Ovary (tissue), 9 donors: ENCODE results near the gene HOXA2. TPM values are rescaled to one million over a fixed set of nuclear protein-coding genes. Genes with fewer than 3 reads are reported as not detected.

ENCODE experiments used
- DNase-seq, 5 donors: peaks; one replicate each; pipeline ENCODE4 v3.0.0-alpha.2; 2019 to 2020
- H3K27ac ChIP-seq, 2 donors: fragments of 200-600 bp; one replicate each; pipeline versions ENCODE4 v1.5.1 to v1.8.0; 2019 to 2022
- H3K27me3 ChIP-seq: fragments of 200-600 bp; one replicate; pipeline ENCODE4 v1.8.0; 2022
- H3K36me3 ChIP-seq: fragments of 200-600 bp; sonication (generic); one replicate; pipeline ENCODE4 v1.5.1; 2019
- H3K4me1 ChIP-seq: one replicate; pipeline ENCODE4 v1.8.1; 2013; ENCODE audit warnings: mild to moderate bottlenecking, moderate library complexity; ENCODE audit not compliant: insufficient read depth
- H3K4me3 ChIP-seq: fragments of 200-600 bp; sonication (generic); one replicate; pipeline ENCODE4 v1.5.1; 2017
- H3K9me3 ChIP-seq, 2 donors: fragments of 200-600 bp in 1 of 2; sonication (generic) in 1 of 2; one replicate each; pipeline versions ENCODE4 v1.5.1 to v1.8.1; 2013 to 2019; ENCODE audit warnings: mild to moderate bottlenecking in 1 of 2, moderate library complexity in 1 of 2
- CTCF ChIP-seq, 3 donors: fragments of 450-650 bp in 2 of 3; fragments of 200-600 bp in 1 of 3; IDR thresholded peaks; one replicate each; pipeline versions ENCODE4 v1.5.1 to v1.8.0; 2016 to 2022; ENCODE audit warnings: antibody characterized with exemption in 3 of 3, mild to moderate bottlenecking in 1 of 3
- EP300 ChIP-seq: sonication (generic); formaldehyde crosslinking; IDR thresholded peaks from one replicate; pipeline ENCODE4 v1.6.1; 2017; ENCODE audit warnings: antibody characterized with exemption
- POLR2A ChIP-seq: fragments of 450-650 bp; IDR thresholded peaks from one replicate; pipeline ENCODE4 v1.6.1; 2017; ENCODE audit warnings: antibody characterized with exemption, mild to moderate bottlenecking, moderate library complexity
- WGBS, 3 donors: extraction: QIAGEN DNeasy Blood & Tissue Kit in 1 of 3; methylation state at CpG; one replicate each; pipeline versions ENCODE4 v1.1.5 to v1.1.7; 2013 to 2017; 5-methylcytosine and 5-hydroxymethylcytosine counted together
- intact Hi-C, 4 donors: fragments of 100-400 bp; cut with DNase I; formaldehyde crosslinking; loops; one replicate each; pipeline versions ENCODE4 v1.11.0 to v1.15.1; 2022 to 2023
- polyA plus RNA-seq, 2 donors: library from polyadenylated mRNA; stranded (reverse); fragments of 200-250 nt in 1 of 2; fragments of 350-450 nt in 1 of 2; fragmentation: Illumina TruSeq in 1 of 2; extraction: RNeasy Lipid Tissue Mini Kit (QIAGEN cat#74804) in 1 of 2; gene quantifications; one replicate each; pipeline ENCODE4 v1.2.3, GENCODE V29; 2013 to 2014
- total RNA-seq, 7 donors: library from RNA; depleted of rRNA in 2 of 7; stranded (reverse); fragments of >200 nt in 2 of 7; fragmentation: NEBNext Ultra II Directional in 3 of 7; extraction: Animal tissue kit (Norgen Biotek cat#: 25700) in 3 of 7; gene quantifications; one replicate each; pipeline versions ENCODE4 v1.1.0 to v1.2.4, GENCODE V29; 2016 to 2023
- donor health status: DM: no; HTN: no; CAD: no; lungs with moderate emphysema.
- donor health status: DM: no; HTN: no; CAD: no.
- donor health status: Bipolar disorder and iron deficiency.
- donor health status: DM: yes; HTN: yes; CAD: no.
- donor health status: DM: no; HTN: no; CAD: no.
- donor health status: DM: yes; HTN: yes; CAD: no.

Gene HOXA2
- total and polyA plus RNA-seq, 9 donors, result 0.36 to 9.0 (median 1.1) TPM; not detected in 2

GRCh38 chr7:27101171-27101956 lies 1.1 kb downstream of the HOXA2 start:
- no peaks in the 10 kb centered on the region for H3K27me3 ChIP-seq
- peak in 1 of 5 donors; percentile 49 for DNase-seq
- intact Hi-C loops, result no loop called here
- H3K27ac ChIP-seq, result peak overlapping the region in 1 of 2 donors; percentile 42
- no peak for TF ChIP-seq EP300
- TF ChIP-seq CTCF (IDR thresholded peaks at IDR 0.05), result no peak
- no peak for TF ChIP-seq POLR2A
- 43 to 54% (median 53%) methylated on average over 25 of the region's 25 CpGs for WGBS, 3 donors
- H3K36me3 ChIP-seq, result no peaks in the 10 kb centered on the region
- no peaks in the 10 kb centered on the region for H3K9me3 ChIP-seq
- H3K4me3 ChIP-seq, result no peak overlapping the region
- H3K4me1 ChIP-seq, result peaks cover 2% of the 10 kb centered on the region

- no peak overlapping the region for H3K4me3 ChIP-seq
- no peaks in the 10 kb centered on the region for H3K36me3 ChIP-seq
- WGBS, 3 donors, result 81 to 85% (median 84%) methylated on average over 8 of the region's 8 CpGs
- no peaks in the 10 kb centered on the region for H3K27me3 ChIP-seq
- DNase-seq, result no peak
- peak overlapping the region in 1 of 2 donors; percentile 42 for H3K27ac ChIP-seq
- intact Hi-C loops, result no loop called here
- peaks cover 3% of the 10 kb centered on the region for H3K4me1 ChIP-seq
- TF ChIP-seq EP300 (no peak), POLR2A (no peak), CTCF (IDR thresholded peaks at IDR 0.05) (no peak)
- no peaks in the 10 kb centered on the region for H3K9me3 ChIP-seq
Measured at GRCh38 chr7:27100694-27101170, 1.8 kb downstream of the HOXA2 start.

- Histone ChIP-seq H3K27ac (no peak overlapping the region), H3K4me3 (no peak overlapping the region), H3K9me3 (no peaks in the 10 kb centered on the region), H3K4me1 (peaks cover 4% of the 10 kb centered on the region), H3K27me3 (no peaks in the 10 kb centered on the region), H3K36me3 (no peaks in the 10 kb centered on the region)
- TF ChIP-seq POLR2A (no peak), EP300 (no peak), CTCF (IDR thresholded peaks at IDR 0.05) (no peak)
- intact Hi-C loops, result no loop called here
- 78 to 85% (median 84%) methylated on average over 8 of the region's 8 CpGs for WGBS, 3 donors
- DNase-seq, result no peak
Measured at GRCh38 chr7:27099453-27100370, 2.8 kb downstream of the HOXA2 start.

- peak overlapping the region in 1 of 2 donors; percentile 34 for H3K27ac ChIP-seq
- 16 to 33% (median 23%) methylated on average over 38 of the region's 38 CpGs for WGBS, 3 donors
- DNase-seq, result peak in 3 of 5 donors; percentile 51 to 81 (median 55)
- no peaks in the 10 kb centered on the region for H3K36me3 ChIP-seq
- no peak for TF ChIP-seq CTCF (IDR thresholded peaks at IDR 0.05)
- TF ChIP-seq EP300, result no peak
- TF ChIP-seq POLR2A, result no peak
- peak overlapping the region; percentile 32 for H3K4me3 ChIP-seq
- peaks cover 4% of the 10 kb centered on the region for H3K4me1 ChIP-seq
- no peaks in the 10 kb centered on the region for H3K9me3 ChIP-seq
- intact Hi-C loops, result no loop called here
- no peaks in the 10 kb centered on the region for H3K27me3 ChIP-seq
Measured at GRCh38 chr7:27098578-27099451, 3.7 kb downstream of the HOXA2 start.
